ENCODE data around the gene PRRG2.

Gene PRRG2

DNA sequence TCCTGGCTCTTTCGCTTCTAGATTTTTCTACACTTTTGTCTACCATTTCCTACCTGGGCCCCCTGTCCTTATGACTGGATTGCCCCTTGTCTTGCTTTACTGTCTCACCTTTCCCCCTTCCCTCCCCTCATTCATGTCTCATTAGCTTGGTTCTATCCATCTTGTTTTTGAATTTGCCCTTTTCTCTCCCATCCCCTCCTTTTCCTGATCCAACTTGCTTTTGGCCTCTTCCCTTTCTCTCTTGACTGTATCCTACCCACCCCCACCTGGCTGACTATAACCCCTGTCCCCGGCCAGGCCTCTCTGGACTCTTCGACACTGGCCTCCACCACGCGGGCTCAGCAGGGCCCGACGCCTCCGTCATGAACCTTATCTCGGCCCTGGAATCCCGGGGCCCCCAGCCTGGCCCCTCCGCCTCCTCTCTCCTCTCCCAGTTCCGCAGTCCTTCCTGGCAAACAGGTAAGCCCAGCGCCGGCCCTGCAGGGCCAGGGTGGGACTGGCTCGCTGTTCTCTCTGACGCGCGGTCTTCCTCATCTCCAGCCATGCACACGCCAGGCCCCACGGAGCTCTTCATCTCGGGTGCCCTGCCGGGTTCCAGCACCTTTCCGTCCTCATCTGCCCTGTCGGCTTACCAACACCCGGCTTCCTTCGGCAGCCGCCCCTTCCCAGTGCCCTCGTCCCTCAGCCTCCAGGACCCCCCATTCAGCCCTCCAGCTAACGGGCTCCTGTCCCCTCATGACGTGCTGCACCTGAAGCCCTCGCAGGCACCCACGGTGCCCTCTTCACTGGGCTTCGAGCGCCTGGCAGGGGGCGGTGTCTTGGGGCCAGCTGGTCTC is 13.3 kb downstream of the PRRG2 start:
- peak overlapping the region; percentile 99 for H3K27ac ChIP-seq
- TF ChIP-seq, protein P1, sequence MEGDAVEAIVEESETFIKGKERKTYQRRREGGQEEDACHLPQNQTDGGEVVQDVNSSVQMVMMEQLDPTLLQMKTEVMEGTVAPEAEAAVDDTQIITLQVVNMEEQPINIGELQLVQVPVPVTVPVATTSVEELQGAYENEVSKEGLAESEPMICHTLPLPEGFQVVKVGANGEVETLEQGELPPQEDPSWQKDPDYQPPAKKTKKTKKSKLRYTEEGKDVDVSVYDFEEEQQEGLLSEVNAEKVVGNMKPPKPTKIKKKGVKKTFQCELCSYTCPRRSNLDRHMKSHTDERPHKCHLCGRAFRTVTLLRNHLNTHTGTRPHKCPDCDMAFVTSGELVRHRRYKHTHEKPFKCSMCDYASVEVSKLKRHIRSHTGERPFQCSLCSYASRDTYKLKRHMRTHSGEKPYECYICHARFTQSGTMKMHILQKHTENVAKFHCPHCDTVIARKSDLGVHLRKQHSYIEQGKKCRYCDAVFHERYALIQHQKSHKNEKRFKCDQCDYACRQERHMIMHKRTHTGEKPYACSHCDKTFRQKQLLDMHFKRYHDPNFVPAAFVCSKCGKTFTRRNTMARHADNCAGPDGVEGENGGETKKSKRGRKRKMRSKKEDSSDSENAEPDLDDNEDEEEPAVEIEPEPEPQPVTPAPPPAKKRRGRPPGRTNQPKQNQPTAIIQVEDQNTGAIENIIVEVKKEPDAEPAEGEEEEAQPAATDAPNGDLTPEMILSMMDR (conservative IDR thresholded peaks at IDR 0.05), result no peak

DNA sequence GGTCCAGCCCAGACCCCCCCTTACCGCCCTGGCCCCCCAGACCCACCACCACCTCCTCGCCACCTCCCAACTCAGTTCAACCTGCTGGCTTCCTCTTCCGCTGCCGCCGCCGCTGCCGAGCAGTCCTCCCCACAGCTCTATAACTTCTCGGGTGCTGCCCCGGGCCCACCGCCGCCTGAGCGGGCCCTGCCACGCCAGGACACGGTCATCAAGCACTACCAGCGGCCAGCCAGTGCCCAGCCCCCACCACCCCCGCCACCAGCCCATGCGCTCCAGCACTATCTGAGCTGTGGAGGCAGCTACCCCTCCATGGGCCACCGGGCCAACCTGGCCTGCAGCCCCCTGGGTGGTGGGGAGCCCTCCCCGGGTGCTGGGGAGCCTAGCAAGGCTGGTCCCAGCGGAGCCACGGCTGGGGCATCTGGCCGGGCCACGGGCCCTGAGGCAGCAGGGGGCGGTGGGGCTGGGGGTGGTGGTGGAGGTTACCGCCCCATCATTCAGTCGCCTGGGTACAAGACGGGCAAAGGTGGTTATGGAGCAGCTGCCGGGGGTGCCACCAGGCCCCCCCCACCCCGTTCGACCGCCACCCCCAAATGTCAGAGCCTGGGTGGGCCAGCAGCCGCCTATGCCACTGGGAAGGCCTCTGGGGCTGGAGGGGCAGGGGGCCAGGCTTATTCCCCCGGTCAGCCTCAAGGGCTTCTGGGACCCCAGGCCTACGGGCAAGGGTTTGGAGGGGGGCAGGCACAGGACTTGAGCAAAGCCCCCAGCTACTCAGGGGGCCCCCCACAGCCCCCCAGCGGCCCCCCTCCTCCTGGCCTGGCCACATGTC is 14.1 kb downstream of the PRRG2 start:
- H3K27ac ChIP-seq, result no peak overlapping the region
- TF ChIP-seq, protein P1 (conservative IDR thresholded peaks at IDR 0.05), result no peak

DNA sequence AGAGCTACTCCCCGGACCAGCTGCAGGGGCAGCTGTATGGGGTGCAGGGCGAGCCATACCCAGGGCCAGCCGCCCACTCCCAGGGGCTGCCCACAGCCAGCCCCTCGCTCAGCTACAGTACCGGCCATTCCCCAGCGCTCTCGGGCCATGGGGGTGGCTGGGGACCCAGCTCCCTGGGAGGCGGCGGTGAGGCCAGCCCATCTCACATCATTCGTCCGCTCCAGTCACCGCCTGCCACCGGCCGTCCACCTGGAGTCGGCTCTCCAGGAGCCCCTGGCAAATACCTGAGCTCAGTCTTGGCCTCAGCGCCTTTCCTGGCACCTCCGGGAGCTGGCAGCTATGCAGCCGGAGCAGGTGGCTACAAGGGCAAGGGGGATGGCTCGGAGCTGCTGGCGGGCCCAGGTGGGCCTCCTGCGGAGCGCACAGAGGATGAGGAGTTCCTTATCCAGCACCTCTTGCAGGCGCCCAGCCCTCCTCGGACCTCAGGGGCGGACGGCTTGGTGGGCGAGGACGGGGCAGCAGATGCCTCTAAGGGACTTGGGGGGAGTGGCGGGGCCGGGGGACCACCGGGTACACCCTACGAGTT is 14.8 kb downstream of the PRRG2 start:
- no peak overlapping the region for H3K27ac ChIP-seq
- TF ChIP-seq, protein P1 (conservative IDR thresholded peaks at IDR 0.05), result no peak

DNA sequence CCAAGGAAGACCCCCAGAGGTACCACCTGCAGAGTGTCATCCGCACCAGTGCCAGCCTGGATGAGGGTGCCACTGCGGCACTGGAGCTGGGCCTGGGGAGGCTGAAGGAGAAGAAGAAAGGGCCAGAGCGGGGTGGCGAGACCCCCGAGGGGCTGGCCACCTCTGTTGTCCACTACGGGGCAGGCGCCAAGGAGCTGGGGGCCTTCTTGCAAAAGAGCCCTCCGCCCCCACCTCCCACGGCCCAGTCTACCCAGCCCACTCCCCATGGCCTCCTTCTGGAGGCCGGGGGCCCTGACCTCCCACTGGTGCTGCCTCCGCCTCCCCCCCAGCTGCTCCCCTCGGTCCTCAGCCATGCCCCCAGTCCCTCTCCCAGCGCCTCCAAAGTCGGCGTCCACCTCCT is 15.3 kb downstream of the PRRG2 start:
- no peak overlapping the region for H3K27ac ChIP-seq
- TF ChIP-seq, protein P1 (conservative IDR thresholded peaks at IDR 0.05), result no peak

DNA sequence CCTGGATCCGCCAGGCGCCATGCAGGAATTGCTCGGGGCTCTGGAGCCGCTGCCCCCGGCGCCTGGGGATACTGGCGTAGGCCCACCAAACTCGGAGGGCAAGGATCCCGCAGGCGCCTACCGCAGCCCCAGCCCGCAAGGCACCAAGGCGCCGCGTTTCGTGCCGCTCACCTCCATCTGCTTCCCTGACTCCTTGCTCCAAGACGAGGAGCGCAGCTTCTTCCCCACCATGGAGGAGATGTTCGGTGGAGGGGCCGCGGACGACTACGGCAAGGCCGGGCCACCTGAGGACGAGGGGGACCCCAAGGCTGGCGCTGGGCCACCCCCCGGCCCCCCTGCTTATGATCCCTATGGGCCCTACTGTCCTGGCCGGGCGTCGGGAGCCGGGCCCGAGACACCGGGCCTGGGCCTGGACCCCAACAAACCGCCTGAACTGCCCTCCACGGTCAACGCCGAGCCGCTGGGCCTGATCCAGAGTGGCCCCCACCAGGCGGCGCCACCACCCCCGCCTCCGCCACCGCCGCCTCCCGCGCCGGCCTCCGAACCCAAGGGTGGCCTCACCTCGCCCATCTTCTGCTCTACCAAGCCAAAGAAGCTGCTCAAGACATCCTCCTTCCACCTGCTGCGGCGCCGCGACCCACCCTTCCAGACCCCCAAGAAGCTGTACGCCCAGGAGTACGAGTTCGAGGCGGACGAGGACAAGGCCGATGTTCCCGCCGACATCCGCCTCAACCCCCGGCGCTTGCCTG is 16.0 kb downstream of the PRRG2 start:
- TF ChIP-seq, protein P1 (conservative IDR thresholded peaks at IDR 0.05), result no peak
- H3K27ac ChIP-seq, result no peak overlapping the region

GRCh38 chr19:49597703-49597974 is 16.5 kb downstream of the PRRG2 start:
- TF ChIP-seq, protein P1 (conservative IDR thresholded peaks at IDR 0.05), result no peak

More at GRCh38 chr19:49597703-49597974, 16.5 kb downstream of the PRRG2 start:
- no peak overlapping the region for H3K27ac ChIP-seq

Measured in VCaP (cell line).